GM21526 (cell line): ENCODE data around the gene SLC22A17.

Experiments used
- ATAC-seq: cut with Tn5 transposase; IDR thresholded peaks from one replicate; pipeline ENCODE4 v1.9.1; 2021; ENCODE audit warnings: moderate library complexity; ENCODE audit not compliant: unreplicated experiment, low FRiP score

Gene SLC22A17

DNA sequence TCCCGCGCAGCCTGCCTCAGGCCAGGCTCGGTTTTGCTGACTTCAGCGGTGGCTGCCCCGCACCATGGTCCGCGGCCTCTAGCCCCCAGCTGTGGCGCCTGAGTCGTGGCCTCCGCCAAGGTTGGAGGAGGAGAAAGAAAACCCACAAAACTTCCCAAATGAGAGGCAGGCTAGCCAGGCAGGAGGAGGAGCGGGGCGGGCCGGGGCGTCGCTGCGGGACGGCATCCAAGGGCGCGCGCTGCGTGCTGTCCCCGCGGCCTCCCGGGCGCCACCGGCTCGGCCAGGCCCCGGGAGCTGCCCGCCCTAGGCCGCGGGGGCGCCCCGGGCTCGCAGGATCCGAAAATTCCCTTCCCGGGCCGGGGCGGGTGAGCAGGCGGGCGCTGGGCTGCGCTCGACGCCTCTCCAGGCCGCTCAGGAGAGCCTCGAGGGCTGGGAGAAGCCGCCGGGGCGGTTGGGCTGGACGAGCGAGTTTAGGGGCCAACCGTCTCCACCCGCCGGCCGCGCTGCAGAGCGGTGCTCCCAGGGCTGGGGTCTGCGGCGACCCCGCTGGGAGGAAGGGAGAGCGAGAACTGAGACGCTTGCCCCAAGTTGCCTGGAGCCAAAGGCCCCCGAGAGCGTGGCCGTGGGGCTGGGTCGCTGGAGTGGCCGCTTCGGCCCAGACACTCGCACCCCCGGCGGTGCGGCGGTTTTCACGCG is 12.5 kb upstream of the SLC22A17 start, which contains the start of gene EFS:
Gene EFS (minus strand): TSS at position 137 of the 696 bp plus-strand sequence. CDS start 147 bp downstream, outside the sequence.
- no peak for ATAC-seq

DNA sequence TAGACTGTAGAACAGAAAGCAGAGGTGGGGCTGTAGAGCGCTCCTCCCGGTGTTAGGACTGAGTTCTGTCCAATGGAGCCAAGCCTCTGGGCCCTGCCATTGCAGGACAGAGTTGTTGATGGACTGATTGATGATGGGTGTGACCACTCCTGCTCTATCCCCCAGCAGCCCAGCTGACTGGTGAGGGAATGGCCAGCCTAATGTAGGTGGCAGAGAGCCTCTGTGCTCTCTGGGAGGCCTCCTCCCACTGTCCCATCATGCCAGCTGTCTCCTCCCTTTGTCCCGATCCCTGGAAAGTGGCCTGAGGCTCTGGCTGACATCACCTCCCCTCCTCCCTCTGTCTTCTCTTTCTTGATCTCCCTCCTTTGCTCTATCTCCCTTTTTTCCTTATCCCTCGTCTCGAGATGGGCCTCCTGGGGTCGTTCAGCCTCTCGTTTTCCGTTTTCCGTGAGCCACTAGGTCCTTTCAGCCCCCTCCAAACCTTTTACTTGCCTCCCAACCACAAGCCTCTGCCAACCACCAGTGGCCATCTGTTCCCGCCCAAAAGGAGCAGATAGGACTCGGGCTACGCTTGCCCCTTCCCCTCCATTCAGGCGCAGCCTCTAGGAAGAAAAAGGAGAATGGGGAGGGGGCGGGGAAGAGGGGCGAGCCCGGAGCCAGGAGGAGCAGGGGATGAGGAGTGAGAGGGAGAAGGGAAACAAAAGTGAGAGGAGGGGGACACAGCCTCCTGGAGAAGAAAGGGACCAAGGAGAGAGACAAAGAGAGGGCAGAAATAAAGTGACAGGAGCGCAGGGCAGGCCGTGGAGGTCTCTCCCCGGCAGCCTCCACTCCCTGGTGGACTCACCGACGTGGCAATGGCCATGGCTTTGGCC is 11.7 kb upstream of the SLC22A17 start:
- no peak for ATAC-seq

DNA sequence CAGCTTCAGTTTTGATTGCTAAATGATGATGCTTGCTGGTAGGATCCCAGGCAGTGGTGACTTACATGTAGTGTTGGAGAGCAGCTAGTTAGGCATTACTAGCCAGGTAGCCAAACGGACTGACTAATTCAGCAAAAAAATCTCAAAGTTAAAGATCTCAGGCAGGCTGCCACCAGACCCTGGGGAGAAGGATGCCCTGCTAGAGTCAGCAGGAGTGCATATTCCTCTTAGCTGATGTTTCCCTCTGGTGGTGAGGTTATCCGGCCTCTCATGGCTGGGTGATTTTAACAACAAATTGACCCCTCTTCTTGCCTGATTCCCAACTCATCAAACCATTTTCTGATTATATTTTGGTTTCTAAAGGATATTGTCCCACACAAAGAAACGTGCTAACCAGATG is 9.5 kb upstream of the SLC22A17 start:
- ATAC-seq, result no peak

DNA sequence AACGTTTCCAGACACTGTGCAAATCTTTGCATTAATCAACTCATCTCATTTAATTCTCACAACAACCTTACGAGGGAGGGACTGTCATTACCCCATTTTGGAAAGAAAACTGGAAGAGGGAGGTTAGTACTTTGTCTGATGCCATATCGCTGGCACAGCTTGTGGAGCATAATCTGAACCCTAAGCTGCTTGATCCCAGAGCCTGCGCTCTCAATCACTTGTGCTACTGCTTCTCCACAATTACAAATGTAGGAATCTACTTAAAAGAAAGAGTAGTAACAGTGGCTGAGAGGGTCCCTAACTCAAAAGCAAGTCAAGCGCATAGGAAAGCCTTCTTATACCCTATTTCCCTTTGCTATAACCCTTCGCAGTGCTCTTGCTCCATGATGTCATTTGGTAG is 9.1 kb upstream of the SLC22A17 start:
- ATAC-seq, result no peak

DNA sequence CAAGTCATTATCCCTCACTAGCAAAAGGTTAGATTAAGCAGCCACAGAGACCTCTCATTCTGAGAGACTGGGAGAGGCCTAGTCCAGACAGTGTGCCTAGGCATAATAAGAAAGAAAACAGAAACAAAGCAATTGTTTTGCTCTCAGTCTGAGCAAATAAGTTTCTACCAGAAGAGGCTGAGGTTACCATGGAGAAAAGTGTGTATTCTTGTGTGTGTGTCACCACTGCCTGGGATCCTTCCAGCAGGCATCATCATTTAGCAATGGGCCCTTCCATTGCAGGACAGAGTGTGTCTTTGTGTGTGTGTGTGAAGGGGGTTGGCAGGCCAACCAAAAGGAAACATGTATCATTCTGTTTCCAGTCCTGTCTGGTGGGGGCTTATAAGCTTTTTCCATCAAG is 8.6 kb upstream of the SLC22A17 start:
- no peak for ATAC-seq

DNA sequence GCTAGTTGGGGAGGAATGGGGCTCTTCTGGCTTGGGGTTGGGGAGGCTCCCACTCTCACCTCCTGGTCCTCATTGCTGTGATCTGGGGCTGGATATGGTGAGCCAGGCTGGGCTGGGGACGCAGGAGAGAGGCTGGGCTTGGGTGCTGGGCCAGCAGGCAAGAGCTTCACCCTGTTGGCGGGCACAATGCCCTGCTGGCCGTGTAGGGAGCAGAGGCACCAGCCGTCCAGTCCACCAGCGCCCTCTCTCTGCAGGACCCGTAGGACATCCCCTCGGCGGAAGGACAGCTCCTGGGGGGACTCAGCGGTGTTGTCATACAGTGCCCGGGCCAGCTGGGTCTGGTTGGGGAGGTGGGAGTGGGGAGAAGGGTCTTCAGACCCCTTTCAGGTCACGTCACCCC is 7.8 kb upstream of the SLC22A17 start:
- ATAC-seq, result no peak

DNA sequence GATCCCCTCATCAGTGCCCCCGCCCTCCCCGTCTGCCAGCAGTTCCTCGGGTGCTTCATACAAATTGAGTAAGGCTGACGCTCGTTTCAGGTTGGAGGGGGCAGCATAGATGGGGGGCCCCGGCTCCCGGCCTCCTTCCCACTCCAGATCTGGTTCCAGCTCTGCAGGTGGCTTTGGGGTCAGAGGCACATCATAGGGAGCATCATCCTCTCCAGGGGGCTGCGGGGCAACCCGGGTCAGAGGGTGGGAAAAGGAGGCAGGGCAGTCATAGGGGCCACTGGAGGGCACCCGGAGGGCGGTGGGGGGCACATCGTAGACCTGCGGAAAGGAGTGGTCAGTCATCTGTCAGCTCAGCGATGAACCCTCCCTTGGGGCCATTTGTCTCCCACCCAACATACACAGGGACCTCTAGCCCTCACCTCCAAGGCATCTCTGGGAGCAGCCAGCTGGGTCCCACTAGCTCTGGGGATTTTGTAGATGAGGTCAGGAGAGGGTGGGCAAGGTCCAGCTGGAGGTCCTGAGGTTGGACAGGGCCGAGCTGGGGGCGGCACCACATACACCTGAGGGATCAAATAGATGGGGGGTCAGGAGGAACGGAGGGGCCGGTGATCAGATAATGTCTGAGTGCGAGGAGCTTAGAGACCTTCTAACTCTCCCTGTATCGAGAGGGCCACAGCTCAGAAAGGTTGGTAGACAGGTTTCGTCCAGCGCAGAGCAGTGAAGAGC is 7.2 kb upstream of the SLC22A17 start:
- ATAC-seq, result no peak

DNA sequence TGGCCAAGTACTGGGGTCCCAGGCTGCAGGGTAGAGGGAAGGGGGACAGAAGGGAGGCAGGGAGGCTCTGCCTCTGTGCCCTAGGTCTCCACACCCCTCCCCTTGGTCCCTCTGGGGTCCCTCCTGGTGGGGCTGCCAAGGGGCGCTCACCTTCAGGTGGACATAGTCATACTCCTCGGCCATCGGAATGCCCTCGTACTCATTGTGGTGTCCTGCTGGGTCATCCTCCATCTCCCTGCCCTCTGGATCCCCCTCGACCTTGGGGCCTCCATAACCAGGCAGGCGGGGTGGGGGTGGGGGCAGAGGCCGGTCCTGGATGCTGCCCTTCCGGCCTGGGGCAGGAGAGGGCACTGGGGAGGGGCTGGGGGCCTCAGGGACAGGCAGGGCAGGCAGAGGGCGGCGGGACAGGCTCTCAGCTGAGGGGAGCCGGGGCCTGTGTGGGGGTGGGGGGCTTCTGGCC is 6.5 kb upstream of the SLC22A17 start:
- no peak for ATAC-seq

DNA sequence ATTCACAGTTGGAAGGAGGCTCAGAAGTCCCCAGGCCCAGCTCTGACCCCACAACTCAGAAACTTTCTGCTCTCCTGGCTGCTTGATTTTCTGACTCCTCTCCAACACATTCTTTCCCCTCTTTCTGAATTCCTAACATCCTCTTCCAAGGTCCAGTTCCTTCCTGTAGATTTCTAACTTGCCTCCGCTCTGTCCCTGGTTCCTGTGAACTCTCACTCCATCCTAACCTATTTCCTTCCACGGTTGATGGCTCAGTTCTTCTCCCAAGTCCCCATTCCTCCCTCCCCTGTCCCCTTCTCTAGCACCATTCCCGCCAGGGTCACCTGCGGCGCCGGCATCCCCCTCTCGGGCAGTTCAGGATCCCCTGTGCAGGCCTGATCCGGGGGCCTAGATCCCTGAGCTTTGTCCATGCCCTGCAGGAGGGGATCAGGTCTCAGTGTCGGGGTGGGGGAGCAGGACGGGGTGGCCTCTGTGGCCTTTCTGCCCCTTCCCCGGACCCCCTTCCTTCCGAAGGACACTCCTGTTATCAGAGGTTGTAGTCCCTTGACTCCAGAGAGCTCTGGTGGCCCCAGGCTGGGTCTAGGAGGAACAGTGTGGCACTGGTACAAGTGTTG is 6.0 kb upstream of the SLC22A17 start:
- no peak for ATAC-seq

DNA sequence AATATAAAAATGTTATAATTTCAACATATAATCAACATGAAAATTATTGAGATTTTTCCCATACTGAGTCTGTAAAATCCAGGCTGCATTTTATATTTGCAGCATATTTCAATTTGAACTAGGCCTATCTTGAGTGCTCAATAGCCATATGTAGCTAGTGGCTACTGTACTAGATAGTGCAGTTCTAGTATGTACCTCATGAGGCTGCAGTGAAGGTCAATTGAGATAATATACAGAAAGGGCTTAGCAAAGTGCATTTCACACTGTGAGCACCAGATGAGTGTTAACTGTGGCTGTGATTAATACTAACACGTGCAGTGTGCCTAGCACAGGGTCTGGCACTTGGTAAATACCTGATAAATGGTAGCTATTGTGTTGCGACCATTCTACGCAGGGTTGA is 5.4 kb upstream of the SLC22A17 start:
- ATAC-seq, result no peak

DNA sequence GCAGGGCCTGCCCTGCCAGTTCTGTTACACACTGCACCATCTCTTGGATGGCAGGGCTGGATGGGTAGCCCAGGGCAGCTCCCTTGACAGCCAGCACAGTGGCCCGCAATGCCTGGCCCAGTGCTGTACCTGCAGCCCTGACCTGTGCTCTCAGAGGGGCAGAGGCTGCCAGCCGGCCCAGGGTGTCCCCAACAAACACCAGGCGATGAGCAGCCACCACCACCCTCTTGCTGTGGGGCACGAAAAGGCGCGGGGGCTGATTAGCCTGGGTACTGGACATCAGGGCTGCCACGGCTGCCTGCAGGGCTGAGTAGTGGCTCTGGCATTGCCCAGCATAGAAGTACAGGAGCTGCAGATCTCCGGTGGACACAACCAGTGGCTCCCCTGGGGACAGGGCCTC is 4.6 kb upstream of the SLC22A17 start:
- no peak for ATAC-seq

DNA sequence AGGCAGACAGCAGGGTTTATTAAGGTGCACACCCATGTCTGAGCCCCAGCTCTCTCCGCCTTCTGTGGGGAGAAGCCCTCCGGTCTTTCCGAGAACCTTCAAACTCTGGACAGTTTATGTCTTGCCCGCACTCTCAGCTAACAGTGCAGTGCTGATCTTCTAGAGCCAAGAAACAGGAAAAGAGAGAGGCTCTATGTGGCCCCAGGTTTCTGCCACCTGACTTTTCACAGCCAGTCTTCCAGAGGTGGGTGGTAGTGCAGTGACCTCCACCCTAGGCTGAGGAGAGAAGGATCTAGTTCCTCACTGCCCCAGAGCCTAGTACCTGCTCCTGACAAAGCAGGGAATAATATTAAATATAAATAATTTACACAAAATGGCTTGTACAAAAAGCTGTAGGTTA is 4.0 kb upstream of the SLC22A17 start:
- no peak for ATAC-seq

DNA sequence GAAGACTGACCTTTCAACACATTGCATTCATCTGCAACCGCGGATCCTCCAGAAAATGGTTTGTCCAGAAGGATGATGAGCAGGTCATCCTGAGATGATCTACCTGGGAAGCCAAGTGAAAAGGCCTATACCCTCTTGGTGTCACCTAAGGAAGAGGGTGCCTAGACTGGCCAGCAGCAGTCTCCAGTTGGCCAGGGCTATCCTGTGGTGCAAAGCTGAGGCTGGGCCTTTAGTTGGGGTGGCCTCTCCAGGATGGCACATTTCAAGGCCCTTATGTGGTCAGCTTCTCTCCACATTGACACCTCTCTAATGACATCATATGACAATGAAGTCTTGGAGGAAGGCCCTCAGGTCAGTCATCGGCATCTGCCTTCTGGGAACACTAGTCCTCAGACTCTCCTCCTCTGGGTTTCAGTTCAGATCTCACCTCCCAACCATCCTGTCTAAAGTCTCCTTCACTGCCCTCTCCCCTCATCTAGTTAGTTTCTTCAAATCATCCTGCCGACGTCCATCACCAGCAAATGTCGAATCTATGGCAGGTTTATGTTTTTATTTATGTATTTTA is 3.3 kb upstream of the SLC22A17 start:
- no peak for ATAC-seq

DNA sequence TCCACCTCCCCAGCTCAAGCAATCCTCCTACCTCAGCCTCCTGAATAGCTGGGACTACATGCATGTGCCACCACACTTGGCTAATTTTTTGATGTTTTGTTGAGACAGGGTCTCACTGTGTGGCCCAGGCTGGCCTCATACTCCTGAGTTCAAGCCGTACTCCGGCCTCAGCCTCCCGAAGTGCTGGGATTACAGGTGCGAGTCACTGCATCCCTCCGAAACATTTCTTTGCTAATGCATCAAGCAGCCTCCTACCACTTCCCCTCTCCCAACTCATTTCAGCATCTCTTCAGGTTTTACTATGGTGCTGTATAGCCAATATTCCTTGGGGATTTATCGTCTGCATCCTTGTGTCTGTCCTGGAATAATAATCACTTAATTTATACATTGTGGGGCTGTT is 2.3 kb upstream of the SLC22A17 start:
- no peak for ATAC-seq

DNA sequence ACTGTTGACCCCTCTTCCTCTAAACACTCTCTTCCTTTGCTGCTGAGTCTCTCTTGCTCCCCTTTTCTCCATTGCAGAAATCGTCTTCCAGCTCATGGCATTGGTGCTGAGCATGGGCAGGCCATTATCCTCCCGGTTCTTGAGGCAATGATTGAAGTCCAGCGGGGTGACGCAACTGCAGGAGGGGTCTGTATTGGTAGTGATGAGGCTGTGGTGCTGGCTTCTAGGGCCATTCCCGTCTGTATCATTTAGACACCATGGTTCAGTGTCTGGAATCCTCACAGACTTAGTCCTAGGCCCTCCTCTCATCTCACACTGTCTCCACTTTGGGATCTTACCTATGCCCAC is 720 bp upstream of the SLC22A17 start:
- no peak for ATAC-seq

DNA sequence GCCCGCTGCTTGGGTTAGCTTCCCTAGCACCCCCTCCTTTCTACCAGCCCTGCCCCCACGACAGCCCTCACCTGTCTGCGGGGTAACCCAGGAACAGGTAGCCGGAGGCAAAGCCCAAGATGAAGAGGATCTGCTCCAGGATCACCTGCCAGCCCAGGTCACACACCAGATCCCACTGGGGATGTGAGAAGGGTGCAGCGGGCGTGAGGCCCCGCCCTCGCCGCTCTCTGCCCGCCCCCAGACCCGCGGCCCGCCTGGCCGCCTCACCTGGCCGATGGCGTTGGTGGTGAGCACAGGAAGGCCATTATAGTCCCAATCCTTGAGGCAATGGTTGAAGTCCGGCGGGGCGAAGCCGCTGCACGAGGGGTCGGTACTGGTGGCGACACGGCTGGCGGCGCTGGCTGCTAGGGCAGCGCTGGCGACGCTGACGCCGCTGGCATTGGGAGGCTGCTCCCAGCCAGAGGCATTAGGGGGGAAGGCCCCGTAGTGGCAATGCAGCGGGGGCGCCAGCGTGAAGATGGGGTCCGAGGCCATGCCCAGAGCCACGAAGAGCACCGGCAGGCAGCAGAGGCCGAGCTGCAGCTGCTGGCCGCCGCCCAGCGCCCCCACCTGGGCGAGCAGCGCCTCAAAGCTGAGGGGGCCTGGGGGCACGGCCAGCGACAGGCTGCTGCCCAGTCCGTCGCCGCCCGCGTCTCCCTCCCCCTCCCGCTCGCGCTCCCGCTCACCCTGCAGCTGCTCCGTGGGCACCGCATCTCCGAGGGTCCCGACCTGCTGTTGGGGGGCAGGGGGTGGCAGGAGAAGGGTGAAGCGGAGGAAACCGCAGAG is 794 bp downstream of the SLC22A17 start:
- no peak for ATAC-seq

DNA sequence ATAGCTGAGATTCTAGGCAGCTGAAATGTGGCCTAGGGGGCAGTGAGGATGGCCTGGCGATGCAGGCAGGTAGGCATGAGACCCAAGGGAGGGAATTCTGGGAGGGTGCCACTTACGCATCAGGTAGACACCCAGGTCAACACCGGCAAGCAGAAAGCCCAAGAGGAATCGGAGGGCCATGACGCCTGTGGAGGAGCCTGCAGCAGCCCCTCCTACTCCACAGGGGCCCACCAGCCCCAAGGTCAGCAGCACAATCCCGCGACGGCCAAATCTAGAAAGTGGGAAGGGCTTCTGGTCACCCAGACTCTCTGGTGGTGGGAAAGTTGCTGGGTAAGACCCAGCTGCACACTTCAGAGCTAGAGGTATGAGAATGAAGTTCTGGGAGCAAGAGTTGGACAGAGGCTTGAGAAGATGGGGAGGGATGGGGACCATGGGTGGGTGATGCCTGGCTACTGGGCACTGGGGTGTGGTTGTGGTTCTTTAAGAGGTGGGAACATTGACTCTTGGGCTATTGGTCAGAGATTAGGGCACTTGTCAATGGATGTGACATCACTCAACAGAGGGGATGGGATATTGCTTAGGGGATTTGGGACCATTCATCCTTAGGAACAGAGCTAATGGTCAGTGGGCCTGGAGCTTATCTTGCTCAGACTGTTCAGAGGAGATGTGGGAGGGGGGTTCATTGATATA is 3.4 kb downstream of the SLC22A17 start:
- no peak for ATAC-seq

DNA sequence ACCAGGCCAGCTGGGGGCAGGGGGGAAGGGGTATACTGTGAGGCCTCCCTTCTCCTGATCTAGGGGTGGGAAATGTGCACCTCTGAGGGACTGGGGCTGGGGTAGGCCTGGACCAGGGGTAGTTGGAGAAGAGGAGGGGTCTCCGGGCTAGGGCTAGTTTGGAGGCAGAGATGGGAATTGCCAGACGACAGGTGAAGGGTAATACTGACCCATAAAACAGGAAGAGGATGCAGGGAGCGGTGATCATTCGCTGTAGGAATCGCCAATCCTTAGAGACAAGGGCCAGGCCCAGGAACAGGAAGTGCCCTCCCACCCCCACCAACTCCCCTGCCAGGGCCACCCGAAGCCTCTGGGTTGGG is 4.4 kb downstream of the SLC22A17 start:
- no peak for ATAC-seq
